Psoas muscle (tissue), 8 donors: ENCODE data around the gene TMEM47. TPM values are rescaled to one million over a fixed set of nuclear protein-coding genes. Genes with fewer than 3 reads are reported as not detected.
A peak's percentile ranks its signal among the peaks of the same experiment; 100 is the strongest.

Experiments used
- ATAC-seq, 4 donors: fragments of 200-7000 bp; cut with Tn5 transposase; one replicate each; pipeline ENCODE4 v1.9.1; 2020; ENCODE audit warnings: moderate library complexity in 3 of 4, mild to moderate bottlenecking in 2 of 4
- DNase-seq, 2 donors: peaks; one replicate each; pipeline ENCODE4 v3.0.0-alpha.2; 2020
- H3K27ac ChIP-seq: fragments of 200-600 bp; one replicate; pipeline ENCODE4 v1.8.0; 2022
- H3K27me3 ChIP-seq, 3 donors: fragments of 200-600 bp in 1 of 3; one replicate each; pipeline versions ENCODE4 v1.6.1 to v1.8.0; 2013 to 2022; ENCODE audit warnings: low read length in 2 of 3, mild to moderate bottlenecking in 2 of 3, moderate library complexity in 1 of 3; ENCODE audit not compliant: insufficient read depth in 3 of 3
- H3K36me3 ChIP-seq, 2 donors: fragments of 200-600 bp in 1 of 2; one replicate each; pipeline versions ENCODE4 v1.6.1 to v1.8.0; 2013 to 2022; ENCODE audit warnings: low read depth in 1 of 2, mild to moderate bottlenecking in 1 of 2, moderate library complexity in 1 of 2; ENCODE audit not compliant: insufficient read depth in 1 of 2
- H3K4me1 ChIP-seq: fragments of 200-600 bp; one replicate; pipeline ENCODE4 v1.8.0; 2022
- H3K4me3 ChIP-seq: fragments of 200-600 bp; one replicate; pipeline ENCODE4 v1.8.0; 2022; ENCODE audit warnings: mild to moderate bottlenecking
- H3K9me3 ChIP-seq: fragments of 200-600 bp; one replicate; pipeline ENCODE4 v1.8.0; 2022
- WGBS, 3 donors: extraction: QIAGEN DNeasy Blood & Tissue Kit; methylation state at CpG; one replicate each; pipeline versions ENCODE4 v1.1.6 to v1.1.7; 2013; 5-methylcytosine and 5-hydroxymethylcytosine counted together
- intact Hi-C, 2 donors: fragments of 100-400 bp; cut with DNase I; formaldehyde crosslinking; loops; one replicate each; pipeline versions ENCODE4 v1.11.0 to v1.14.2; 2022
- polyA plus RNA-seq, 3 donors: library from polyadenylated mRNA; stranded (reverse); fragments of 200-250 nt; gene quantifications; one replicate each; pipeline ENCODE4 v1.2.3, GENCODE V29; 2013
- total RNA-seq, 4 donors: library from RNA; stranded (reverse); fragmentation: NEBNext Ultra II Directional in 2 of 4; extraction: Animal tissue kit (Norgen Biotek cat#: 25700) in 2 of 4; gene quantifications; one replicate each; pipeline versions ENCODE4 v1.2.1 to v1.2.4, GENCODE V29; 2021 to 2023
- TF ChIP-seq, protein P1 (sequence below): fragments of 200-600 bp; IDR thresholded peaks from one replicate; pipeline ENCODE4 v1.8.0; 2022; ENCODE audit warnings: antibody characterized with exemption
- donor health status: healthy with polysubstance abuse.
- donor health status: DM: no; HTN: no; CAD: no; lungs with moderate emphysema.
- donor health status: Bipolar disorder and iron deficiency.
- donor health status: healthy.
- donor health status: DM: yes; HTN: yes; CAD: no.
- donor health status: DM: no; HTN: no; CAD: no.
- donor health status: DM: no; HTN: no; CAD: no.
- donor health status: DM: yes; HTN: yes; CAD: no.

Gene TMEM47
- total and polyA plus RNA-seq, 7 donors = 8.9 to 34.3 (median 21.9) TPM

DNA sequence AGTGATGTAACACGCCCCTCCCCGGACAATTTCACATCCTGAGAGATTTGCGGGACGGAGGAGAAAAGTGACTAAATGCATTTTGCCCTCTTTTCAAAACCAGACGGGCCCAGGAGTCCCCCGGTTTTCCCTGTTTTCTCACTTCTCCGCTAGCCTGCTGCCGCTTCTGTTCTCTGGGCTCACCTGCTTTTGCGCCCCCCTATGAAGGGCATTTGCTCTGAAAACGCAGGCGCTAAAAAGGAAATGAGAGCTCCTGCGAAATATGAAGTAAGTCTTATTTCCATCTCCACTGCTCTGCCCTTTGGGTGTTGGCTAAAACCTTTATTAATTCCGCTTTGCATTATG lies 613 bp upstream of the TMEM47 start:
- H3K36me3 ChIP-seq = no peaks in the 10 kb centered on the region
- H3K9me3 ChIP-seq = no peaks in the 10 kb centered on the region
- H3K27me3 ChIP-seq = no peaks in the 10 kb centered on the region
- intact Hi-C loops = loop anchor here in 1 of 2 donors (10.0 kb wide), 1 partner anchor 207 kb away; no protein-coding TSS in a partner anchor
- WGBS, 3 donors = 3 to 28% (median 4%) methylated on average over 13 of the region's 13 CpGs
- ATAC-seq (no peak), DNase-seq (no peak)
- H3K27ac ChIP-seq = peak overlapping the region; percentile 82
- H3K4me1 ChIP-seq = peaks cover 4% of the 10 kb centered on the region
- peak overlapping the region; percentile 64 for H3K4me3 ChIP-seq
- TF ChIP-seq, protein P1, sequence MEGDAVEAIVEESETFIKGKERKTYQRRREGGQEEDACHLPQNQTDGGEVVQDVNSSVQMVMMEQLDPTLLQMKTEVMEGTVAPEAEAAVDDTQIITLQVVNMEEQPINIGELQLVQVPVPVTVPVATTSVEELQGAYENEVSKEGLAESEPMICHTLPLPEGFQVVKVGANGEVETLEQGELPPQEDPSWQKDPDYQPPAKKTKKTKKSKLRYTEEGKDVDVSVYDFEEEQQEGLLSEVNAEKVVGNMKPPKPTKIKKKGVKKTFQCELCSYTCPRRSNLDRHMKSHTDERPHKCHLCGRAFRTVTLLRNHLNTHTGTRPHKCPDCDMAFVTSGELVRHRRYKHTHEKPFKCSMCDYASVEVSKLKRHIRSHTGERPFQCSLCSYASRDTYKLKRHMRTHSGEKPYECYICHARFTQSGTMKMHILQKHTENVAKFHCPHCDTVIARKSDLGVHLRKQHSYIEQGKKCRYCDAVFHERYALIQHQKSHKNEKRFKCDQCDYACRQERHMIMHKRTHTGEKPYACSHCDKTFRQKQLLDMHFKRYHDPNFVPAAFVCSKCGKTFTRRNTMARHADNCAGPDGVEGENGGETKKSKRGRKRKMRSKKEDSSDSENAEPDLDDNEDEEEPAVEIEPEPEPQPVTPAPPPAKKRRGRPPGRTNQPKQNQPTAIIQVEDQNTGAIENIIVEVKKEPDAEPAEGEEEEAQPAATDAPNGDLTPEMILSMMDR = no peak

DNA sequence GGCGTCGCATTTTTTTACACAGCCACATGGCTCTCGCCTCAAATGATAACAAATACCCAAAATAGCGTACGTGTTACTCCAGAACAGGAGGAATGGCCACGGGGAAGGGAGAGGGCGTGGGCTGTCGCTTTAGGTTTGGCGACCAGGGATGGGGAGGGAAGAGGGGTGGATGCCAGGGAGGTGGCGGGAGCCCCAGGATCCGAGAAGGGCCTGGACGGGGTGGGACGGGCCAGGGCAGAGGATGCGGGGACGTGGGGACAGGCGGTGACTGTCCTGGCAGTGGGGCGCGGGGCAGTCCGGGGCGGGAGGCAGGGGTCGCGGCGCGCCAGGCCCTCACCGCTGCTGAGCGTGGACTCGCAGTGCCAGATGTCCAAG lies 631 bp downstream of the TMEM47 start:
- WGBS, 3 donors = 1 to 16% (median 4%) methylated on average over 9 to 27 of the region's 27 CpGs
- Histone ChIP-seq H3K9me3 (no peaks in the 10 kb centered on the region), H3K4me3 (peak overlapping the region; percentile 64), H3K4me1 (peaks cover 9% of the 10 kb centered on the region), H3K27ac (peak overlapping the region; percentile 82), H3K27me3 (no peaks in the 10 kb centered on the region), H3K36me3 (no peaks in the 10 kb centered on the region)
- TF ChIP-seq, protein P1 = no peak
- peak in 3 of 4 donors; percentile 32 to 41 (median 35) for ATAC-seq
- intact Hi-C loops = loop anchor here in 1 of 2 donors (10.0 kb wide), 1 partner anchor 208 kb away; no protein-coding TSS in a partner anchor
- DNase-seq = peak in 1 of 2 donors; percentile 17

DNA sequence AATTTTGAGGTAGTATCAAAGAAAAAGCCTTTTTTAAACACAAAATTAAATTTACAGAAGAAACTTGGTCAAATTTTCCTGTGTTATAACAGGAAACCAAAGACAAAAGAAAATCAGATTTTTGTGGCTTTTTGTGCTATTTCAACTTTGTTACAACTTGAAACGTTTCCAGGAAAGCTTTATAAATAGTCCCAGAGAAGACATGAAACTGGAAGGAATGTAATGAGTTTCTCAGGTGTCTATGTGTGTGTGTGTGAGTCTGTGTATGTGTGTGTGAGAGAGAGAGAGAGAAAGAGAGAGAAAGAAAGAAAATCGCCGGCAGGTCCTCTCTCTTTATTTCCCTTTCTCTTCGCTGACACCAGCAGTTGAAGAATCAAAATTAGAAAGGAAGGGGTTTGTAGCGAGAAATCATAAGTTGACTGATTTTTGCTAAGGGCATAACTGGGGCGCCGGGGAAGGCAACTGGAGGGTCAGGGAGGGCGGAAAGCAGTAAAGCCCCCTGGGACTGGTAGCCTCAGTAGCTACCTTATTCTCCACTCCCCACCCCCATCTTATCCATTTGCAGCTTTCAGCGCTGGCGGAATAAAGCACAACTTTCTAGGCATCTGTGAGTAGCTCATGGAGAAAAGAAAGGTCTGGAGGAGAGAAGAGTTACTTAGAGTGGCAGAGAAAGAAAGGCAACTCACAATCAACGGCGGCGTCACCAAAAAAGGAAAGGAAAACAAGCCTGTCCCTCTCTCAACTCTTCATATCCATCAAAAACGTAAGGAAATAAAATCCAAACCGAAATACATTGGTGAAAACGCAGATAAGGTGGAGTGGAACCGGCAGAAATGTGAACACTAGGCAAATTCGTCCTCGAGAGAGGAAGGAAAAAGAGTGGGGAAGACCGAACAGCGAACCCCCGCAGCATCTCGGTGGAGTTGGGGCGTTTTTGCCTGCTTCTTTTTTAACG lies 1.3 kb downstream of the TMEM47 start:
- DNase-seq = no peak
- Histone ChIP-seq H3K27me3 (no peaks in the 10 kb centered on the region), H3K9me3 (no peaks in the 10 kb centered on the region), H3K4me3 (peak overlapping the region; percentile 64), H3K27ac (peak overlapping the region; percentile 82), H3K4me1 (peaks cover 9% of the 10 kb centered on the region), H3K36me3 (no peaks in the 10 kb centered on the region)
- intact Hi-C loops = loop anchor here in 1 of 2 donors (10.0 kb wide), 1 partner anchor 209 kb away; no protein-coding TSS in a partner anchor
- 0 to 25% (median 1%) methylated on average over 24 to 25 of the region's 25 CpGs for WGBS, 3 donors
- ATAC-seq = no peak
- TF ChIP-seq, protein P1 = no peak

DNA sequence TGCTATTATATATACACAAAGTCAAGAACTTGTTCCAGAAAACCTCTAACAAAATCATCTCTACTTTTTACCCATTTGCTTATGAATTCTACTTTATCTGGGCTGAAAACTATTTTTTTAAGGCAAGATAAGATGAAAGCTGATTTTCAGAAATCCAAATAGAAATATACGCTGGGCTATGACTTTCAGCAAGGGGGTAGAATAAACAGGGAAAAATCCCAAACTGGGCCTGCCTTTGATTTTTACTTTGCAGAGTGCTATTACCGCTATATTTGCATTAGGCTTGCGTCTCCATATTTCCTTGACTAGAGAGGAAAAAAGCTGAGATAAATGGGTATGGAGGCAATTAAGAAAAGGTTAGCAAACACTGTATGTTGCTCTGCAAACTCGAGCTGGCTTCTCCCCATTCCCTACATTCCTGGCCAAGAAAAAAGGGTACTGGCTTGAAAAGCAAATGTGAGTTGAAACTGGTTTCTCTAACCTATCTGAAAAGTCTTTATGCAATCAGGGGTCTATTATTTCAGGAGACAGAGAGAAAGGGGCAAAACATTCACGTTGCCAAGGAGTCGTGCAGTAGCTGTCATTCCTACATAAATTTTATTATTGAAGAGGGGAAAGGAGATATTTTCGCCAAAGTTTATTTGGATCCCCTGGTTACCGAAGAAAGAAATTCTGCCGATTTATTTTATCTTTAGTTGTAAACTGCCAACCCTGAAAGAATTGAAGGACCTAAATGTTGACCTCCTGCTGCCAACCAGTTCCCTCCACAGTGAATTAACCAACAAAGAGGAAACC lies 2.2 kb downstream of the TMEM47 start:
- Histone ChIP-seq H3K9me3 (no peaks in the 10 kb centered on the region), H3K27ac (peak overlapping the region; percentile 82), H3K27me3 (no peaks in the 10 kb centered on the region), H3K36me3 (no peaks in the 10 kb centered on the region), H3K4me3 (peak overlapping the region; percentile 64), H3K4me1 (peaks cover 9% of the 10 kb centered on the region)
- DNase-seq = no peak
- TF ChIP-seq, protein P1 = no peak
- intact Hi-C loops = loop anchor here in 1 of 2 donors (10.0 kb wide), 1 partner anchor 210 kb away; no protein-coding TSS in a partner anchor
- 6 to 26% (median 14%) methylated on average over 9 of the region's 9 CpGs for WGBS, 3 donors
- no peak for ATAC-seq
